Heart left ventricle (tissue), 13 donors: ENCODE results near the gene POLR1H.
"Not testable (repeated sequence)": the region's sequence is repeated elsewhere in the genome, so short reads cannot be mapped to it uniquely, and the experiment has no call there.

ENCODE experiments used
- CTCF ChIP-seq, 12 donors: fragments of 200-600 bp; sonication (generic) in 4 of 12; IDR thresholded peaks; one replicate each; pipeline versions ENCODE4 v1.5.0 to v1.8.0; 2018 to 2022; ENCODE audit warnings: antibody characterized with exemption in 12 of 12, mild to moderate bottlenecking in 5 of 12
- POLR2A ChIP-seq, 2 donors: fragments of 450-650 bp; IDR thresholded peaks; one replicate each; pipeline ENCODE4 v1.6.1; 2017; ENCODE audit warnings: antibody characterized with exemption in 2 of 2, mild to moderate bottlenecking in 2 of 2, moderate library complexity in 2 of 2
- donor health status: ischemic (EF 13 %, LVEDD 7.1; RV severe dilation, severe dysfunction).
- donor health status: DM: no; HTN: yes; CAD: no.
- donor health status: DM: no; HTN: no; CAD: no.
- donor health status: ischemic (EF 25% LVEDD 6.9; RV normal size, moderate dysfunction).
- donor health status: ischemic (EF 25% LVEDD 5.7; RV mildly dilated, moderate dysfunction).
- donor health status: ischemic (EF 35%, LVEDD 5.7; RV mildly dilated, moderate dysfunction).
- donor health status: nonischemic (EF 11% LVEDD 7.7; RV severe dilation, severe dysfunction).
- donor health status: DM: yes; HTN: yes; CAD: no.
- donor health status: PGD.
- donor health status: ischemic (EF 29% LVEDD 5.4; RV normal size, mild dysfunction).
- donor health status: nonischemic (EF 23%, LVEDD 6.1; RV moderate dilation, normal function).

- not testable (repeated sequence) for TF ChIP-seq CTCF, POLR2A (IDR thresholded peaks at IDR 0.05)
Measured at GRCh38 chr6:30022712-30023111, 38.4 kb upstream of the POLR1H start.
